Caco-2 (cell line): ENCODE measurements around the gene EPHA1. TPM values are rescaled to one million over a fixed set of nuclear protein-coding genes. Genes with fewer than 3 reads are reported as not detected.
A peak's percentile ranks its signal among the peaks of the same experiment; 100 is the strongest.

ENCODE experiments used
- BruUV-seq: library from RNA; stranded (reverse); fragments of 400-500 nt; replicated peaks from 2 replicates; lab custom pipeline; 2021; lab: Mats Ljungman, UMichigan
- CTCF ChIA-PET: fragments of 300-600 bp; sonication (Branson Sonifier 250); formaldehyde crosslinking; loops from one replicate; lab custom pipeline; 2022; ENCODE audit warnings: antibody characterized with exemption; lab: Charles Lee
- POLR2A ChIA-PET: fragments of 300-600 bp; sonication (Branson Sonifier 250); formaldehyde crosslinking; loops from one replicate; lab custom pipeline; 2022; ENCODE audit warnings: antibody characterized with exemption; lab: Charles Lee
- DNase-seq, 2 experiments: peaks; one replicate each; pipeline versions ENCODE4 v3.0.0 to v3.0.0-alpha.2; 2020 to 2022
- H3K27me3 ChIP-seq: replicated peaks from 2 replicates; pipeline ENCODE4 v1.6.0; 2011; ENCODE audit warnings: low read length; ENCODE audit not compliant: control insufficient read depth, insufficient read depth
- H3K36me3 ChIP-seq: 2 replicates; pipeline ENCODE4 v1.5.1; 2011; ENCODE audit warnings: low read length; ENCODE audit not compliant: control insufficient read depth, insufficient read depth
- H3K4me1 ChIP-seq: fragments of 250-450 bp; sonication (Bioruptor Pico); 2 replicates; pipeline ENCODE4 v1.5.1; 2020; ENCODE audit warnings: mild to moderate bottlenecking
- H3K4me3 ChIP-seq: 2 replicates; pipeline ENCODE4 v1.5.1; 2011; ENCODE audit warnings: low read depth, mild to moderate bottlenecking, control low read depth, low read length
- H3K9me3 ChIP-seq: fragments of 250-450 bp; sonication (Bioruptor Pico); 2 replicates; pipeline ENCODE4 v1.5.1; 2020; ENCODE audit warnings: mild to moderate bottlenecking, moderate library complexity
- H3K27ac Mint-ChIP-seq: one replicate; pipeline ENCODE4 v1.8.0; 2022; ENCODE audit warnings: mixed read lengths; ENCODE audit not compliant: unreplicated experiment
- H3K27me3 Mint-ChIP-seq: one replicate; pipeline ENCODE4 v1.8.0; 2022; ENCODE audit warnings: mixed read lengths; ENCODE audit not compliant: insufficient read depth, unreplicated experiment
- H3K36me3 Mint-ChIP-seq: one replicate; pipeline ENCODE4 v1.8.0; 2022; ENCODE audit warnings: mild to moderate bottlenecking, mixed read lengths; ENCODE audit not compliant: insufficient read depth, unreplicated experiment
- H3K4me1 Mint-ChIP-seq: one replicate; pipeline ENCODE4 v1.8.0; 2022; ENCODE audit warnings: low read depth, mixed read lengths; ENCODE audit not compliant: unreplicated experiment
- H3K4me3 Mint-ChIP-seq: one replicate; pipeline ENCODE4 v1.8.0; 2022; ENCODE audit warnings: mild to moderate bottlenecking, moderate library complexity, mixed read lengths; ENCODE audit not compliant: unreplicated experiment
- H3K9me3 Mint-ChIP-seq: one replicate; pipeline ENCODE4 v1.8.0; 2022; ENCODE audit warnings: mixed read lengths; ENCODE audit not compliant: unreplicated experiment
- CTCF ChIP-seq, 2 experiments: fragments of 200-600 bp in 1 of 2; IDR thresholded peaks; 1 replicate in 1 of 2; 2 replicates in 1 of 2; pipeline versions ENCODE4 v1.5.1 to v1.8.0; 2011 to 2022; ENCODE audit warnings: antibody characterized with exemption in 1 of 2, control low read depth in 1 of 2, inconsistent platforms in 1 of 2, low read depth in 1 of 2, low read length in 1 of 2, mild to moderate bottlenecking in 1 of 2, moderate library complexity in 1 of 2; ENCODE audit not compliant: insufficient read depth in 1 of 2, severe bottlenecking in 1 of 2, unreplicated experiment in 1 of 2
- intact Hi-C: fragments of 100-400 bp; cut with micrococcal nuclease; formaldehyde crosslinking; loops from one replicate; pipeline ENCODE4 v1.10.0; 2022; ENCODE audit not compliant: unreplicated experiment
- total RNA-seq: library from RNA; stranded (reverse); gene quantifications from 2 replicates; pipeline ENCODE4 v1.2.3, GENCODE V29; 2022

EPHA1 gene
- total RNA-seq, 1 experiment from 2014 or later: 66.6 TPM

GRCh38 chr7:143382791-143383641 lies 25.6 kb downstream of the EPHA1 start:
- BruUV-seq: no TSS peak
- no peak for DNase-seq
- intact Hi-C loops: no loop called here
- no peaks in the 10 kb centered on the region for H3K27me3 Mint-ChIP-seq
- H3K4me3 Mint-ChIP-seq: peak overlapping the region; percentile 85
- H3K4me1 ChIP-seq: peaks cover 45% of the 10 kb centered on the region
- POLR2A ChIA-PET: no interaction called here
- H3K9me3 Mint-ChIP-seq: no peaks in the 10 kb centered on the region
- TF ChIP-seq CTCF (IDR thresholded peaks at IDR 0.05; ENCODE audit: insufficient read depth in 1 of 2, low read depth in 1 of 2, low read length in 1 of 2, severe bottlenecking in 1 of 2, unreplicated experiment in 1 of 2): no peak
- no peaks in the 10 kb centered on the region for H3K9me3 ChIP-seq
- no peaks in the 10 kb centered on the region for H3K27me3 ChIP-seq
- H3K4me3 ChIP-seq: no peak overlapping the region
- H3K36me3 Mint-ChIP-seq: peaks cover 24% of the 10 kb centered on the region
- H3K27ac Mint-ChIP-seq: peak overlapping the region; percentile 7
- CTCF ChIA-PET: no interaction called here
- H3K36me3 ChIP-seq: peaks cover 4% of the 10 kb centered on the region
- peaks cover 14% of the 10 kb centered on the region for H3K4me1 Mint-ChIP-seq

- Mint-ChIP-seq H3K9me3 (no peaks in the 10 kb centered on the region), H3K4me3 (peak overlapping the region; percentile 85), H3K27ac (peak overlapping the region; percentile 7), H3K27me3 (no peaks in the 10 kb centered on the region), H3K4me1 (peaks cover 14% of the 10 kb centered on the region), H3K36me3 (peaks cover 18% of the 10 kb centered on the region)
- CTCF ChIA-PET: interaction anchor here (0.6 to 0.7 kb wide), 2 partner anchors 34 to 94 kb away, joined by 3 to 4 read pairs; partner anchors contain the start of gene CASP2
- POLR2A ChIA-PET: no interaction called here
- intact Hi-C loops: no loop called here
- BruUV-seq: no TSS peak
- Histone ChIP-seq H3K27me3 (no peaks in the 10 kb centered on the region), H3K4me1 (peaks cover 45% of the 10 kb centered on the region), H3K9me3 (no peaks in the 10 kb centered on the region), H3K4me3 (peak overlapping the region; percentile 70), H3K36me3 (peaks cover 1% of the 10 kb centered on the region)
- no peak for TF ChIP-seq CTCF (IDR thresholded peaks at IDR 0.05; ENCODE audit: insufficient read depth in 1 of 2, low read depth in 1 of 2, low read length in 1 of 2, severe bottlenecking in 1 of 2, unreplicated experiment in 1 of 2)
- no peak for DNase-seq
These were observed 26.4 kb downstream of the EPHA1 start for GRCh38 chr7:143382126-143382790.

- CTCF ChIA-PET: interaction anchor here (0.6 to 0.7 kb wide), 2 partner anchors 35 to 93 kb away, joined by 3 to 4 read pairs; partner anchors contain the start of gene CASP2
- intact Hi-C loops: loop anchor here (1.0 to 2.0 kb wide), 3 partner anchors 19 to 141 kb away; partner anchors contain the start of gene FAM131B
These were observed 27.1 kb downstream of the EPHA1 start for GRCh38 chr7:143381427-143382125.

More at GRCh38 chr7:143381427-143382125, 27.1 kb downstream of the EPHA1 start:
- TF ChIP-seq CTCF (IDR thresholded peaks at IDR 0.05; ENCODE audit: insufficient read depth in 1 of 2, low read depth in 1 of 2, low read length in 1 of 2, severe bottlenecking in 1 of 2, unreplicated experiment in 1 of 2): no peak
- BruUV-seq: TSS peak; percentile 37
- no peaks in the 10 kb centered on the region for H3K27me3 Mint-ChIP-seq
- H3K27ac Mint-ChIP-seq: no peak overlapping the region
- POLR2A ChIA-PET: no interaction called here
- H3K36me3 ChIP-seq: peaks cover 1% of the 10 kb centered on the region
- no peaks in the 10 kb centered on the region for H3K27me3 ChIP-seq
- H3K4me1 ChIP-seq: peaks cover 45% of the 10 kb centered on the region
- H3K36me3 Mint-ChIP-seq: peaks cover 18% of the 10 kb centered on the region
- H3K4me3 Mint-ChIP-seq: peak overlapping the region; percentile 85
- DNase-seq: no peak
- no peaks in the 10 kb centered on the region for H3K9me3 ChIP-seq
- H3K4me3 ChIP-seq: peak overlapping the region; percentile 70
- no peaks in the 10 kb centered on the region for H3K9me3 Mint-ChIP-seq
- peaks cover 14% of the 10 kb centered on the region for H3K4me1 Mint-ChIP-seq
